HG03520 (cell line): Measurements from ENCODE around the gene CCDC51.

Experiments
- ATAC-seq: cut with Tn5 transposase; IDR thresholded peaks from one replicate; pipeline ENCODE4 v1.9.1; 2021; ENCODE audit warnings: mild to moderate bottlenecking, moderate library complexity; ENCODE audit not compliant: unreplicated experiment

The CCDC51 gene

GRCh38 chr3:48422272-48422671, 17.6 kb downstream of the CCDC51 start:
- no peak for ATAC-seq

GRCh38 chr3:48420561-48420960, 19.4 kb downstream of the CCDC51 start:
- no peak for ATAC-seq

GRCh38 chr3:48419597-48419996, 20.3 kb downstream of the CCDC51 start:
- ATAC-seq = no peak

- no peak for ATAC-seq
Observed at GRCh38 chr3:48419149-48419548, 20.8 kb downstream of the CCDC51 start.

GRCh38 chr3:48418651-48419050, 21.3 kb downstream of the CCDC51 start:
- no peak for ATAC-seq

- ATAC-seq = no peak
Observed at GRCh38 chr3:48418140-48418539, 21.8 kb downstream of the CCDC51 start.

- no peak for ATAC-seq
Observed at GRCh38 chr3:48417529-48418108, 22.3 kb downstream of the CCDC51 start.

GRCh38 chr3:48416546-48416945, 23.4 kb downstream of the CCDC51 start:
- ATAC-seq = no peak

GRCh38 chr3:48416091-48416505, 23.8 kb downstream of the CCDC51 start:
- no peak for ATAC-seq

GRCh38 chr3:48415251-48415953, 24.5 kb downstream of the CCDC51 start:
- ATAC-seq = no peak

GRCh38 chr3:48414376-48415250, 25.3 kb downstream of the CCDC51 start:
- no peak for ATAC-seq

- ATAC-seq = no peak
Observed at GRCh38 chr3:48413611-48414010, 26.3 kb downstream of the CCDC51 start.

- no peak for ATAC-seq
Observed at GRCh38 chr3:48413086-48413485, 26.8 kb downstream of the CCDC51 start.

- ATAC-seq = no peak
Observed at GRCh38 chr3:48412375-48413001, 27.4 kb downstream of the CCDC51 start.

- ATAC-seq = no peak
Observed at GRCh38 chr3:48411606-48412374, 28.1 kb downstream of the CCDC51 start.

- ATAC-seq = no peak
Observed at GRCh38 chr3:48411041-48411588, 28.8 kb downstream of the CCDC51 start.

GRCh38 chr3:48410205-48411040, 29.5 kb downstream of the CCDC51 start:
- ATAC-seq = no peak

GRCh38 chr3:48409291-48410201, 30.4 kb downstream of the CCDC51 start:
- no peak for ATAC-seq
